ENCODE data around the gene RNF43. TPM values are rescaled to one million over a fixed set of nuclear protein-coding genes. Genes with fewer than 3 reads are reported as not detected.
A peak's percentile ranks its signal among the peaks of the same experiment; 100 is the strongest.

Gene RNF43
- total and polyA plus RNA-seq, 2 of the 13 experiments (the other 11 are each of a cell fraction or from before 2014, with no cell fraction given) = 31.0 to 53.4 TPM

DNA sequence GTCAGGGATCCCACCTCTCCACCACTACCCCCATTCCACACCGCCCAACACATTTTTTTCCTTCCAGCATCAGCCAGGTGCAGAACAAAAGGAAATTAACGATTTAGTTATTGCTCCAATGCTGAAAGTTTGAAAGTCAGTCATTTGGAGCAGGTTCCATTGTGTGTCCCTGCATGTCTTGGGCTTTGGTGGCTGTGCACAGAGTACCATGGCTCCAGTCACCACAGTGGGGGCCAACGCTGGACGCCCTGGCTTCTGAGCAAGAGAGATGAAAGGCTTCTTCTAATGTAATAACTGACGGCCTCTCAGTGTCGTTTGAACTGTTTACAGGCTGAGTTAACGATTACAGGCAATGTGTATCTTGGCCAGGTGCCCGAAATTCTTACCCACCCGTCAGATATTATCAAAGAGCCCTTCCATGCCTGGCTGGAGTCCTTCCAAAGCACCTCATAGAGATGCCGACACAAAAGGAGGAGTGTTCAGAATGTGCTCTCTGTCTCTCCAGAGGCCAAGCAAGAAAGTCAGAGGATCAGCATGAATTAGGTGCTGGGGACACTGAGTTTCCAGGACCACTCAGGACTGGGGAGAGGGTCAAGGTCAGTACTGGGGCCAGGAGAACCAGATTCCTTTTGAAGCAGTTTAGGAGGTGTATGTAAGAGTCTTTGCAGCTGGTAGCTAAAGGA is 25.9 kb downstream of the RNF43 start (continued):
- TF ChIP-seq TCF7L2 (IDR thresholded peaks at IDR 0.05; ENCODE audit: low read depth, low read length) (peak; percentile 99), TMF1 (CRISPR knock-in tag; IDR thresholded peaks at IDR 0.05; ENCODE audit: low read depth) (no peak), TAF1 (CRISPR knock-in tag; IDR thresholded peaks at IDR 0.05) (peak; percentile 78), ZNF383 (CRISPR knock-in tag; IDR thresholded peaks at IDR 0.05; ENCODE audit: borderline replicate concordance) (no peak), DMAP1 (CRISPR knock-in tag; IDR thresholded peaks at IDR 0.05) (peak; percentile 87), ZBTB2 (CRISPR knock-in tag; IDR thresholded peaks at IDR 0.05; ENCODE audit: low read depth) (peak; percentile 79; the same call in 1 of the 2 replicates), ZFP36 (IDR thresholded peaks at IDR 0.05; ENCODE audit: borderline replicate concordance, low read depth, low read length, partially characterized antibody) (no peak), ZNF121 (CRISPR knock-in tag; IDR thresholded peaks at IDR 0.05) (0 out of 2 replicates have a peak, but pooled peaks have one; percentile 60), ZNF280D (CRISPR knock-in tag; IDR thresholded peaks at IDR 0.05) (peak; percentile 69), HNF4G (IDR thresholded peaks at IDR 0.05; ENCODE audit: borderline replicate concordance, low read depth, low read length) (peak; percentile 77; the same call in 1 of the 2 replicates), HNF4G (CRISPR knock-in tag; IDR thresholded peaks at IDR 0.05; ENCODE audit: borderline replicate concordance, low read depth) (peak; percentile 82), ZNF230 (CRISPR knock-in tag; IDR thresholded peaks at IDR 0.05) (peak; percentile 97), ELF3 (CRISPR knock-in tag; IDR thresholded peaks at IDR 0.05) (peak; percentile 98), BCLAF1 (IDR thresholded peaks at IDR 0.05) (no peak), ZSCAN22 (CRISPR knock-in tag; IDR thresholded peaks at IDR 0.05) (peak; percentile 76; the same call in 1 of the 2 replicates), RBAK (CRISPR knock-in tag; IDR thresholded peaks at IDR 0.05) (peak; percentile 69; the same call in 1 of the 2 replicates)
- TF ChIP-seq, protein P1, sequence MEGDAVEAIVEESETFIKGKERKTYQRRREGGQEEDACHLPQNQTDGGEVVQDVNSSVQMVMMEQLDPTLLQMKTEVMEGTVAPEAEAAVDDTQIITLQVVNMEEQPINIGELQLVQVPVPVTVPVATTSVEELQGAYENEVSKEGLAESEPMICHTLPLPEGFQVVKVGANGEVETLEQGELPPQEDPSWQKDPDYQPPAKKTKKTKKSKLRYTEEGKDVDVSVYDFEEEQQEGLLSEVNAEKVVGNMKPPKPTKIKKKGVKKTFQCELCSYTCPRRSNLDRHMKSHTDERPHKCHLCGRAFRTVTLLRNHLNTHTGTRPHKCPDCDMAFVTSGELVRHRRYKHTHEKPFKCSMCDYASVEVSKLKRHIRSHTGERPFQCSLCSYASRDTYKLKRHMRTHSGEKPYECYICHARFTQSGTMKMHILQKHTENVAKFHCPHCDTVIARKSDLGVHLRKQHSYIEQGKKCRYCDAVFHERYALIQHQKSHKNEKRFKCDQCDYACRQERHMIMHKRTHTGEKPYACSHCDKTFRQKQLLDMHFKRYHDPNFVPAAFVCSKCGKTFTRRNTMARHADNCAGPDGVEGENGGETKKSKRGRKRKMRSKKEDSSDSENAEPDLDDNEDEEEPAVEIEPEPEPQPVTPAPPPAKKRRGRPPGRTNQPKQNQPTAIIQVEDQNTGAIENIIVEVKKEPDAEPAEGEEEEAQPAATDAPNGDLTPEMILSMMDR (CRISPR knock-in tag; IDR thresholded peaks at IDR 0.05) = peak; percentile 24; the same call in 1 of the 2 replicates
- TF ChIP-seq, protein P2, sequence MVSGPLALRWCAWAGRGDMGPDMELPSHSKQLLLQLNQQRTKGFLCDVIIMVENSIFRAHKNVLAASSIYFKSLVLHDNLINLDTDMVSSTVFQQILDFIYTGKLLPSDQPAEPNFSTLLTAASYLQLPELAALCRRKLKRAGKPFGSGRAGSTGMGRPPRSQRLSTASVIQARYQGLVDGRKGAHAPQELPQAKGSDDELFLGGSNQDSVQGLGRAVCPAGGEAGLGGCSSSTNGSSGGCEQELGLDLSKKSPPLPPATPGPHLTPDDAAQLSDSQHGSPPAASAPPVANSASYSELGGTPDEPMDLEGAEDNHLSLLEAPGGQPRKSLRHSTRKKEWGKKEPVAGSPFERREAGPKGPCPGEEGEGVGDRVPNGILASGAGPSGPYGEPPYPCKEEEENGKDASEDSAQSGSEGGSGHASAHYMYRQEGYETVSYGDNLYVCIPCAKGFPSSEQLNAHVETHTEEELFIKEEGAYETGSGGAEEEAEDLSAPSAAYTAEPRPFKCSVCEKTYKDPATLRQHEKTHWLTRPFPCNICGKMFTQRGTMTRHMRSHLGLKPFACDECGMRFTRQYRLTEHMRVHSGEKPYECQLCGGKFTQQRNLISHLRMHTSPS (CRISPR knock-in tag; IDR thresholded peaks at IDR 0.05; ENCODE audit: low read depth) = peak; percentile 90
